Lower leg skin (tissue), 3 donors: Measurements from ENCODE around the gene KRT5.

Source experiments
- POLR2A ChIP-seq, 2 donors: fragments of 450-650 bp; IDR thresholded peaks; one replicate each; pipeline ENCODE4 v1.6.1; 2016 to 2017; ENCODE audit warnings: antibody characterized with exemption in 2 of 2, mild to moderate bottlenecking in 1 of 2, moderate library complexity in 1 of 2
- TF ChIP-seq, protein P1 (sequence below), 3 donors: fragments of 450-650 bp; IDR thresholded peaks; one replicate each; pipeline ENCODE4 v1.5.1; 2016; ENCODE audit warnings: antibody characterized with exemption in 3 of 3, mild to moderate bottlenecking in 3 of 3, moderate library complexity in 2 of 3

DNA sequence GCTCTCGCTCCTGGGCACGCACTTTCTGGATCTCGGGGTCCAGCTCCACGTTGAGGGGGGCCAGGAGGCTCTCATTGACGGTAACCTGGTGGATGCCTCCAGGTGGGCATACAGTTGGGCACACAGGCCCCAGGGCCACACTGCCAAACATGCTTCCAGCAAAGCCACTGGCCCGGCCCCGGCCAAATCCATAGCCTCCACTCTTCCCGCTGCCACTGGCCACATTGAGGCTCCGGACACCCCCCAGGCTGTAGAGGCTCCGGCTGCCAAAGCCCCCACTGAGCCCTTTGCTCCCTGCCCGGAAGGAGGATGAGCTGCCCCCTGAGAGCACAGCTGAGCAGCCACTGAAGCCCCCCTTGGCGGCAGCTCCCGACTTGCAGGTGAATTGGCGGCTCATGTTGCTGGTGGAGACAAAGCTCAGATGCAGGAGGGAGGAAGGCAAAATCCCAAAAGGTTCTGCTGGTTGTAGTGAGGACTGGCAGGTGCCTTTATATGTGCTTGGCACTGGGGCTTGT is 32.5 kb upstream of the KRT5 start, which contains the start of gene KRT71:
- TF ChIP-seq, protein P1, sequence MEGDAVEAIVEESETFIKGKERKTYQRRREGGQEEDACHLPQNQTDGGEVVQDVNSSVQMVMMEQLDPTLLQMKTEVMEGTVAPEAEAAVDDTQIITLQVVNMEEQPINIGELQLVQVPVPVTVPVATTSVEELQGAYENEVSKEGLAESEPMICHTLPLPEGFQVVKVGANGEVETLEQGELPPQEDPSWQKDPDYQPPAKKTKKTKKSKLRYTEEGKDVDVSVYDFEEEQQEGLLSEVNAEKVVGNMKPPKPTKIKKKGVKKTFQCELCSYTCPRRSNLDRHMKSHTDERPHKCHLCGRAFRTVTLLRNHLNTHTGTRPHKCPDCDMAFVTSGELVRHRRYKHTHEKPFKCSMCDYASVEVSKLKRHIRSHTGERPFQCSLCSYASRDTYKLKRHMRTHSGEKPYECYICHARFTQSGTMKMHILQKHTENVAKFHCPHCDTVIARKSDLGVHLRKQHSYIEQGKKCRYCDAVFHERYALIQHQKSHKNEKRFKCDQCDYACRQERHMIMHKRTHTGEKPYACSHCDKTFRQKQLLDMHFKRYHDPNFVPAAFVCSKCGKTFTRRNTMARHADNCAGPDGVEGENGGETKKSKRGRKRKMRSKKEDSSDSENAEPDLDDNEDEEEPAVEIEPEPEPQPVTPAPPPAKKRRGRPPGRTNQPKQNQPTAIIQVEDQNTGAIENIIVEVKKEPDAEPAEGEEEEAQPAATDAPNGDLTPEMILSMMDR (IDR thresholded peaks at IDR 0.05), result no peak
- no peak for TF ChIP-seq POLR2A (IDR thresholded peaks at IDR 0.05)
